Skeletal muscle satellite cell (primary cell): ENCODE results near the gene VWF. TPM values are rescaled to one million over a fixed set of nuclear protein-coding genes. Genes with fewer than 3 reads are reported as not detected.
"Not testable (repeated sequence)": the region's sequence is repeated elsewhere in the genome, so short reads cannot be mapped to it uniquely, and the experiment has no call there.

Source experiments
- H3K27me3 ChIP-seq: 2 replicates; pipeline ENCODE4 v1.7.0; 2013; ENCODE audit warnings: low read length; ENCODE audit not compliant: control insufficient read depth, insufficient read depth
- H3K36me3 ChIP-seq: 2 replicates; pipeline ENCODE4 v1.7.0; 2013; ENCODE audit warnings: mild to moderate bottlenecking, control low read depth, low read length; ENCODE audit not compliant: insufficient read depth
- H3K4me1 ChIP-seq: 2 replicates; pipeline ENCODE4 v1.7.0; 2013; ENCODE audit warnings: low read length; ENCODE audit not compliant: control insufficient read depth, insufficient read depth
- H3K4me2 ChIP-seq: 2 replicates; pipeline ENCODE4 v1.7.0; 2013; ENCODE audit warnings: mild to moderate bottlenecking, low read length
- H3K4me3 ChIP-seq: 2 replicates; pipeline ENCODE4 v1.7.0; 2013; ENCODE audit warnings: low read length
- H3K9ac ChIP-seq: 2 replicates; pipeline ENCODE4 v1.7.0; 2013; ENCODE audit warnings: mild to moderate bottlenecking, low read depth, low read length, moderate library complexity
- H3K9me3 ChIP-seq: replicated peaks from 2 replicates; pipeline ENCODE4 v1.7.0; 2013; ENCODE audit warnings: mild to moderate bottlenecking, control low read depth, low read length
- total RNA-seq: library from RNA; depleted of rRNA; stranded (reverse); fragments of >200 nt; gene quantifications from 2 replicates; pipeline ENCODE4 v1.2.3, GENCODE V29; 2012; rRNA removed

Gene VWF
- total RNA-seq, result 0.22 and 0.25 TPM in 2 replicates

DNA sequence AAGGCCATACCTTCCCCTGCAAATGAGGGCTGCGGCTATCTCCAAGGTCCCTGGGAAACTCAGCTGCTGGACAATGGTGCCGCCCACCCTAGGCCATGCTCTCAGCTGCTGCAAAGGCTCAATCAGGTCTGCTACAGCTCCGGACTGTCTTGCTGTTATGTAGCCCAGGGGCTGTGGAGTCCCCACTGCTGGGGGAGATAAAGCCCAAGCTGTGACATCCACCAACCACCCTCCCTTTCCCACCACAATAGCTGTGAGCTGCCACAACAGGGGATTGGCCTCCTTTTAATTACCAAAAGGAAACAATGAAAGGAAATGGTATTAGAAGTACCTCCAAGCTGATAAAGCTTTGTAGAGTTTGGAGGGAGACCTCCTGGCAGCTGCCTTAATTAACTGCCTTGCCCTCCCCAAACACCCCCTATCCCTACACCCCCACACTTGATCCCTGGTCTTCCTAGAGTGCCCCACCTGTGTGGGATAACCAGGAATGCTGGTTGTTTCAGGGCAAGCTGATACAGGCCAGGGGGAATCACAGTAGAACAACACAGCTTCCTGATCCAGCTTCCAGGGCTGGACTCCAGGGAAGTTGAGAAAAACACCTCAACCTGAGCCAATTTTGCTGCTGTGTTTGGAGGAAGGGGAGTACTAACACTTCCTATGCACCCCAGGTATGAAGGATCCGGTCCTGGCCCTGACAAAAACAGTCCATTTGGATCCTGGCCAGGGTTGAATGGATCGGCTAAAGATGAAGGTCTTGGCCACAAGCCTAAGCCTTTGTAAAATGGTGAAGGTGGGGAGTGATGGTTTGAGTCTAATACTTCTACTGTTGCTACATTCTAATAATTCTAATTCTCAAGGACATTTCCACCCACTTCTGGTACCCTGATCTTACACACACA, at the start of gene VWF:
TSS of gene VWF (minus strand) at position 260 of the 899 bp plus-strand sequence. CDS start 1,474 bp downstream, outside the sequence.
- no peaks in the 10 kb centered on the region for H3K36me3 ChIP-seq
- H3K9me3 ChIP-seq, result no peaks in the 10 kb centered on the region
- H3K4me2 ChIP-seq, result no peak within 1 kb of the TSS
- H3K4me1 ChIP-seq, result no peaks in the 10 kb centered on the region
- no peak within 1 kb of the TSS for H3K9ac ChIP-seq
- no peak within 1 kb of the TSS for H3K4me3 ChIP-seq
- H3K27me3 ChIP-seq, result peaks cover 17% of the 10 kb centered on the region

DNA sequence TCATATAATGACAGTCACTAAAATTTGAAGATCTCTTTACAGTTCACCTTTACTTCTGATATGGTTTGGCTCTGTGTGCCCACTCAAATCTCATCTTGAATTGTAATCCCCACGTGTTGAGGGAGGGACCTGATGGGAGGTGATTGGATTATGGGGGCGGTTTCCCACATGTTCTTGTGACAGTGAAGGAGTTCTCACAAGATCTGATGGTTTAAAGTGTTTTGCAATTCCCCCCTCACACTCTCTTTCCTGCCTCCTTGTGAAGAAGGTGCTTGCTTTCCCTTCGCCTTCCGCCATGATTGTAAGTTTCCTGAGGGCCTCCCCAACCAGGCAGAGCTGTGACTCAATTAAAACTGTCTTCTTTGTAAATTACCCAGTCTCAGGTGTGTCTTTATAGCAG, 48.4 kb upstream of the VWF start:
- peaks cover 14% of the 10 kb centered on the region for H3K4me1 ChIP-seq
- H3K27me3 ChIP-seq, result no peaks in the 10 kb centered on the region
- no peaks in the 10 kb centered on the region for H3K9me3 ChIP-seq
- H3K4me3 ChIP-seq, result no peak overlapping the region
- H3K4me2 ChIP-seq, result no peak overlapping the region
- H3K9ac ChIP-seq, result no peak overlapping the region
- H3K36me3 ChIP-seq, result no peaks in the 10 kb centered on the region

DNA sequence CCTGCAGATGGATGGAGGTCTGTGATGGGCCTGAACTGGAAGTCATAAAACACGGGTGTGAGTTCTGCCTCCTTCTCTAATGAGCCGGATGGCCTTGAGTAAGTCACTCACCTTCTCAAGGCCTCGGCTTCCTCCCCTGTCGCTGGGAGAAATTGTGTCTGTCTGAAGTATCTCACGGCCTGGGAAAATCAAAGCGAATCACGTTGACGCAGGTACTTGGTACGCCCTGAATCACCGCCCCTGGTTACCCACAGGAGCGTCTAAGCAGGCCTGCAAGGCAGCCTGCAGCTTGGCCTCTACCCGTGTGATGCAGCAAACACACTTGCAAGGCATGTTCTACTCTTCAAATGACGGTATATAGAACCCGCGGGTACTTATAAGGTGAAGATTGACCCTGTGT, 47.6 kb upstream of the VWF start:
- no peak overlapping the region for H3K9ac ChIP-seq
- peaks cover 21% of the 10 kb centered on the region for H3K4me1 ChIP-seq
- H3K4me2 ChIP-seq, result no peak overlapping the region
- no peak overlapping the region for H3K4me3 ChIP-seq
- no peaks in the 10 kb centered on the region for H3K27me3 ChIP-seq
- no peaks in the 10 kb centered on the region for H3K9me3 ChIP-seq
- no peaks in the 10 kb centered on the region for H3K36me3 ChIP-seq

DNA sequence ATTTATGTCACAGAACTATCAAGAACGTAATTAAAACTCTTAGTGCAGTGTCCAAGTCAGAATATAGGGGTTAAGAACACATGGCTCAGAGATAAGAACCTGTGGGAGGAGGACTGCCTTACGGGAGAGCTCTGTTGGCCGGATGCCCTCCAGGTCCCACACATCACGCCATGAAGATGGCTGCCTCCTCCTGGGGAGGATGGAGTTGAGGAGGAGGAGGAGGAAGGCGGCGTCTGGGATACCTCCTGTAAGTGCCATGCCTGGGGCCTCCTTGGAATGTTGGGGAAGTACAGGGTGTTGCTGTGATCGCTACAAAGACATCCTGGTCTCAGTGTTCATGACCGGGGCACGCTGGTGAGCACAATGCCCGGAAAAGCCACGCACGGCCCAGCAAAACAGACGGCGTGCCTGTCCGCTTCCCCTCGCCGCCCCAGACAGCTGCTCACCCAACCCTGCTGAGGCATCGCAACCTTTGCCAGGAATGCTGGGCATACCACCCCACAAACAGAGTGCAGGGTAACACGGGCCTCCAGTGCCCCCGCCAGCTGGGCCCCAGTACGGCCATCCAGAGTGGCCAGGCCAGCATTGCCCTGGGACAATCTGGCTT, 47.0 kb upstream of the VWF start:
- Histone ChIP-seq H3K4me2 (no peak overlapping the region), H3K4me1 (peaks cover 26% of the 10 kb centered on the region), H3K36me3 (no peaks in the 10 kb centered on the region), H3K9me3 (no peaks in the 10 kb centered on the region), H3K9ac (peak overlapping the region; percentile 32), H3K4me3 (no peak overlapping the region), H3K27me3 (no peaks in the 10 kb centered on the region)

DNA sequence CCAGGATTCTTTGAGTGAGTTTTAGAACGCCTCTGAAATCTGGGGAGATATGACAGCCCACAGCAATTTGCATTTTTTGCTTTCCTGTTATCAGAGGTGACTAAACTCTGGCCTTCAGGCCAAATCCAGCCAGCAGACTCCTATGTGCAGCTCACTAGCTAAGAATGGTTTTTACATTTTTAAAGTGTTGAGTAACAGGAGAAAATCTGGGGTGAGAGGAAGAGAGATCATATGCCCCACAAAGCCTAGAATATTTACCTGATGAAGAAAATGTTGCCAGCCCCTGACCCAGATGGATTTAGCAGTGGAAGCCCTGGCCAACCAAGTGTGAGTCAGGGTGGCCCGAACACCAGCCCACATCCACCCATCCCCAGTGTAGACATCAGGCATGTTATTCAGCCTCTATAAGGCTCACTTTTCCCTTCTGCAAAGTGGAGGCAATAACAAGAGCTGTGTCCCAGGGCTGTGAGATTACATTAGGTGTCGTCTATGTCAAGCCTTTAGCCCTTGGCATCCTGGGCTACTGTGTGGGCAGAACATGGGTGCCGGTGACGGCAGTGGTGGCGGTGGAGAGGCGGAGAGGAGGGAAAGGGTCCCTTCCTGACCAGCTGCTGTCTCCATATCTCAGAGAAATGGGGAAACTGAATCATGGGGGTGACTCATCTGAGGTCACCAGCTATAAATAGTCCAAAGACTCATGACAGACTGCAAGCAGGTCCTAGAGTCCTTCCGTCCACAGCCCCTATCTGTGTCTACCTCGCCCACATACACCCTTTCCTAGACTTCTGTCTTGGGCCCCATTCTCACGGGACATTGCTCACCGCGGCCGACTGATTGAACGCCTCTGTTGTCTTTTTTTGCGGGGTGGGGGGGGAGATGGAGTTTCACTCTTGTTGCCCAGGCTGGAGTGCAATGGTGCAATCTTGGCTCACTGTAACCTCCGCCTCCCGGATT, 43.1 kb upstream of the VWF start:
- H3K9ac ChIP-seq, result peak overlapping the region; percentile 72

DNA sequence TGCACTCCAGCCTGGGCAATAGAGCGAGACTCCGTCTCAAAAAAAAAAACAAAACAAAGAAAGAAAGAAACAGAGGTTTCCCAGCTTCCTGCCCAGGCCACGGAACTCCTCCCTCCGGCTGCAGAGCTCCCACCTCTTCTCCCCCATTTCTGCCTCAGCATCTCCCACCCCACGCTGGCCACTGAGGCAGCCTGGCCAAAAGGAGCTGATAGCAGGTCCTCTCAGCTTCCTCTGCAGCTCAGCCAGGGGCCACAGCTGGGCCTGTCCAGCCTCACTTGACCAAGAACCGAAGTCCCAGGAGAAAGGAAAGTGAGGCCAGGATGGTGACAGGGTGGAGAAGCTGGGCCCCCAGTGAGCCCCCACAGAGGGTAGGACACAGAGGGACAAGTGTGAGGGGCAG, 42.3 kb upstream of the VWF start:
- Histone ChIP-seq H3K9me3 (no peaks in the 10 kb centered on the region), H3K4me1 (peaks cover 26% of the 10 kb centered on the region), H3K27me3 (no peaks in the 10 kb centered on the region), H3K4me2 (peak overlapping the region; percentile 60), H3K4me3 (peak overlapping the region; percentile 25), H3K9ac (peak overlapping the region; percentile 72), H3K36me3 (no peaks in the 10 kb centered on the region)

More for the DNA sequence above, 43.1 kb upstream of the VWF start:
- peak overlapping the region; percentile 60 for H3K4me2 ChIP-seq
- no peaks in the 10 kb centered on the region for H3K36me3 ChIP-seq
- H3K4me3 ChIP-seq, result peak overlapping the region; percentile 25
- H3K9me3 ChIP-seq, result no peaks in the 10 kb centered on the region
- no peaks in the 10 kb centered on the region for H3K27me3 ChIP-seq
- H3K4me1 ChIP-seq, result peaks cover 26% of the 10 kb centered on the region

DNA sequence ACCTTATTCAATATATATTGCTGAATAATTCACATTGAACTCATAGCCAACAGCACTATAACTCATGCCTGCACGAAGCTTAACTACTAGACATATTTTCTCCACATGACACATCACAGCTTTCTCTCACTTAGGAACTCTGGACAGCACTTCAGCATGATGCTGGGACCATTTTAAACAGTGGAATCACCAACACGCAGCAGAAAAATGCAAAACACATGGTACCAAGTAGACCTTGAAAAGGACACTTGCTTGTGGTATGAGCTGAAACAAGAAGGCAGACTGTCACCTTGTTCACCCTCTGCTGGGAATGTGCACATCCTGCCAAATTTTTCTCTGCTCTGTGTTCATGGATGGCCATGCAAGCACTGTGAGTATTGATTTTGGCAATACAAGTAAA, 40.9 kb upstream of the VWF start:
- no peak overlapping the region for H3K4me2 ChIP-seq
- peaks cover 30% of the 10 kb centered on the region for H3K4me1 ChIP-seq
- no peak overlapping the region for H3K9ac ChIP-seq
- H3K9me3 ChIP-seq, result no peaks in the 10 kb centered on the region
- H3K27me3 ChIP-seq, result no peaks in the 10 kb centered on the region
- H3K4me3 ChIP-seq, result no peak overlapping the region
- H3K36me3 ChIP-seq, result no peaks in the 10 kb centered on the region

DNA sequence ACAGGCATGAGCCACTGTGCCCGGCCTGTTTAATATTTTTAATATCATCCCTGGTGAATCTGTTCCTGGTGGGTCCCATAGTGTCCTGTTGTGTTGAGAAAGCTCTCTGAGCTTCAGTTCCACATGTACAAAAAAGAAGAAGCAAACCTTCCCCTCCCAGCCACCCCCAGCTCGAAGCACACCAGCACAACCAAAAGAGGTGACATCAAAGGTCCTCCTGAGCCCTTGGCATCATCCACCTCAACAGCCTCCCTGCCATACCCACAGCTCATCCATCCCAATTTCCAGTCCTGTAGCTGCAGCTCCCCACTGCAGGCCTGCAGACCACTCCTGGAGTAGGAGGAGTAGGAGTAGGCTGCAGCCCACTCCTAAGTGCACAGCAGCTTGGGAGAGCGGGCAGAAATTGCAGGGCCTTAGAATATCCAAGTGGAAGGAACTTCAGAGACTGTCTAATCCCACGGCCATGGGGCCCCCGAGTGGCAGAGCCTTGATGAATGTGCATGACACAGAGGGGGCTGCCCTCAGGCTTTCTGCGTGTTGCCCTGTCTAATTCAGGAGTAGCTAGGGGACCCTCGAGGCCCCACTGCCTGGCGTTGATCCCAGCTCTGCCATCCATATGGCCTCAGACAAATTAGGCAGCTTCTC, 39.1 kb upstream of the VWF start:
- H3K9me3 ChIP-seq, result no peaks in the 10 kb centered on the region
- H3K4me1 ChIP-seq, result peaks cover 28% of the 10 kb centered on the region
- no peaks in the 10 kb centered on the region for H3K36me3 ChIP-seq
- no peak overlapping the region for H3K4me3 ChIP-seq
- no peaks in the 10 kb centered on the region for H3K27me3 ChIP-seq
- no peak overlapping the region for H3K9ac ChIP-seq
- H3K4me2 ChIP-seq, result no peak overlapping the region

DNA sequence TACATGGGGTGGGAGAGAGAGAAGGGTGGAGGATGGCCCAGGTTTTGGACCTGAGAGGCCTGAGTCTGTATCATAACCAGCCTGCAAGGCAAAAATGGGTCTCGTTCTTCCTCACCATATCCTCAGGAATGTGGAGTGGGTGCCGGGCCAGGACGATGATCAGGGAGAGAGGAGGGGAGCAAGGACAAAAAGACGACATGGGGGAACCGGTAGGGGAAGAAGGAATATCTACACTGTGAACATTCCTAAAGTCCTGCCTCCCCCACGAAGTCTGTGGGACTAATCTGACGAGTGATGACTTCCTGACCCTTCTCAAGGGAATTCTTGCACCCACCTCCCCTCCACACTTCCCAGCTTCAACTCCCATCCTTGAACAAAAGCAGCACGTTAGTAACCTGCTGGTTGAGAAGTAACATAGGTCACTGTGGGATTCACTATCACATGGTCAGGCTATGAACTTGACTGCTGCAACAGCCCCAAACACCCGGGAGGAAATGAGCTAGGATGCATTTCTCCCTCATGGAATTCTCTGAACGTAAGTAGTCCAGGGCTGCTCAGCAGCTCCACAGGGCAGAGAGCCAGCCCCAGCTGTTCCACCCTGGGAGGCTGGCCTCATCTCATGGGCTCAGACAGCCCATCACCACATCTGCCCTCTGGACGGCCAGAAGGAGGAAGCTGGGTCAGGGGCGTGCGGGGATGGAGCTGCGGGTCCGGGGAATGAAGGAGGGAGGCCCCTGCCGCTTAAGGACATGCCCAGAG, 36.8 kb upstream of the VWF start:
- Histone ChIP-seq H3K4me1 (peaks cover 9% of the 10 kb centered on the region), H3K36me3 (no peaks in the 10 kb centered on the region), H3K27me3 (no peaks in the 10 kb centered on the region), H3K4me2 (no peak overlapping the region), H3K9me3 (no peaks in the 10 kb centered on the region), H3K4me3 (no peak overlapping the region), H3K9ac (no peak overlapping the region)

DNA sequence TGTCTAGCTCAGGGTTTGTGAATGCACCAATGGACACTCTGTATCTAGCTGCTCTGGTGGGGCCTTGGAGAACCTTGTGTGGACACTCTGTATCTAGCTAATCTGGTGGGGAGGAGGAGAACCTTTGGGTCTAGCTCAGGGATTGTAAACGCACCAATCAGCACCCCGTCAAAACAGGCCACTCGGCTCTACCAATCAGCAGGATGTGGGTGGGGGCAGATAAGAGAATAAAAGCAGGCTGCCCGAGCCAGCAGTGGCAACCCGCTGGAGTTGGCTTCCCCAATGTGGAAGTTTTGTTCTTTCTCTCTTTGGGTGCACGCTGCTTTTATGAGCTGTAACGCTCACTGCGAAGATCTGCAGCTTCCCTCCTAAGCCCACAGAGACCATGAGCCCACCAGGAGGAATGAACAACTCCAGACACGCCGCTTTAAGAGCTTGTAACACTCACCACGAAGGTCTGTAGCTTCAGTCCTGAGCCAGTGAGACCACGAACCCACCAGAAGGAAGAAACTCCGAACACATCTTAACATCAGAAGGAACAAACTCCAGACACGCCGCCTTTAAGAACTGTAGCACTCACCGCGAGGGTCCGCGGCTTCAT, 35.7 kb upstream of the VWF start:
- H3K9me3 ChIP-seq, H3K27me3 ChIP-seq, H3K4me2 ChIP-seq, H3K4me3 ChIP-seq, H3K9ac ChIP-seq, H3K4me1 ChIP-seq, H3K36me3 ChIP-seq: not testable (repeated sequence)
